HepG2 (cell line): ENCODE data around the gene TUBGCP5. TPM values are rescaled to one million over a fixed set of nuclear protein-coding genes. Genes with fewer than 3 reads are reported as not detected.

Experiments used
- ADNP ChIP-seq: sonication (generic); formaldehyde crosslinking; IDR thresholded peaks from 2 replicates; pipeline ENCODE4 v1.4.0; 2020; ENCODE audit warnings: missing genetic modification reagents
- CEBPG ChIP-seq: IDR thresholded peaks from 2 replicates; pipeline ENCODE4 v1.6.1; 2016
- HNRNPK ChIP-seq: fragments of 200-400 bp; formaldehyde crosslinking; IDR thresholded peaks from 2 replicates; pipeline ENCODE4 v1.6.1; 2018; ENCODE audit warnings: low read length, low read depth, moderate library complexity, mild to moderate bottlenecking; ENCODE audit not compliant: poor library complexity, severe bottlenecking
- KLF11 ChIP-seq: IDR thresholded peaks from 2 replicates; pipeline ENCODE4 v1.6.1; 2016; ENCODE audit warnings: missing compliant biosample characterization
- MLLT10 ChIP-seq: sonication (generic); formaldehyde crosslinking; IDR thresholded peaks from 2 replicates; pipeline ENCODE4 v1.4.0; 2020; ENCODE audit warnings: missing genetic modification reagents
- NR2F2 ChIP-seq: IDR thresholded peaks from 2 replicates; pipeline ENCODE4 v1.6.1; 2012; ENCODE audit warnings: low read depth, inconsistent platforms, borderline replicate concordance
- REPIN1 ChIP-seq: sonication (generic); formaldehyde crosslinking; IDR thresholded peaks from 2 replicates; pipeline ENCODE4 v1.8.0; 2022; ENCODE audit warnings: missing genetic modification reagents, low read depth, mild to moderate bottlenecking, borderline replicate concordance
- RFXANK ChIP-seq: IDR thresholded peaks from 2 replicates; pipeline ENCODE4 v1.6.1; 2016
- RXRB ChIP-seq: IDR thresholded peaks from 2 replicates; pipeline ENCODE4 v1.6.1; 2016; ENCODE audit warnings: borderline replicate concordance, missing genetic modification reagents, missing compliant biosample characterization
- SKI ChIP-seq: fragments of 450-650 bp; IDR thresholded peaks from one replicate; pipeline ENCODE4 v1.6.1; 2018; ENCODE audit warnings: mild to moderate bottlenecking; ENCODE audit not compliant: partially characterized antibody
- TEAD2 ChIP-seq: sonication (generic); formaldehyde crosslinking; IDR thresholded peaks from 2 replicates; pipeline ENCODE4 v1.9.0; 2021; ENCODE audit warnings: missing genetic modification reagents
- TMF1 ChIP-seq: sonication (generic); formaldehyde crosslinking; IDR thresholded peaks from 2 replicates; pipeline ENCODE4 v1.8.1; 2022; ENCODE audit warnings: low read depth, missing genetic modification reagents
- TRAFD1 ChIP-seq: sonication (generic); formaldehyde crosslinking; IDR thresholded peaks from 2 replicates; pipeline ENCODE4 v1.5.1; 2020; ENCODE audit warnings: missing genetic modification reagents, mild to moderate bottlenecking, borderline replicate concordance
- USF2 ChIP-seq, 2 experiments: sonication (generic) in 1 of 2; formaldehyde crosslinking in 1 of 2; IDR thresholded peaks; 2 replicates each; pipeline versions ENCODE4 v1.5.1 to v1.6.1; 2011 to 2020; ENCODE audit warnings: borderline replicate concordance in 1 of 2, low read depth in 1 of 2, low read length in 1 of 2, mild to moderate bottlenecking in 1 of 2, missing genetic modification reagents in 1 of 2, moderate library complexity in 1 of 2
- ZBTB42 ChIP-seq: sonication (generic); formaldehyde crosslinking; IDR thresholded peaks from 2 replicates; pipeline ENCODE4 v1.5.0; 2020; ENCODE audit warnings: mild to moderate bottlenecking, missing genetic modification reagents
- ZFP90 ChIP-seq: sonication (generic); formaldehyde crosslinking; IDR thresholded peaks from 2 replicates; pipeline ENCODE4 v1.8.0; 2022; ENCODE audit warnings: missing genetic modification reagents, mild to moderate bottlenecking, inconsistent platforms, borderline replicate concordance
- ZGPAT ChIP-seq: IDR thresholded peaks from 2 replicates; pipeline ENCODE4 v1.6.1; 2016; ENCODE audit warnings: mild to moderate bottlenecking
- ZNF18 ChIP-seq: sonication (generic); formaldehyde crosslinking; IDR thresholded peaks from 2 replicates; pipeline ENCODE4 v1.8.0; 2022; ENCODE audit warnings: mild to moderate bottlenecking, missing genetic modification reagents; ENCODE audit not compliant: insufficient replicate concordance
- ZNF558 ChIP-seq: sonication (generic); formaldehyde crosslinking; IDR thresholded peaks from 2 replicates; pipeline ENCODE4 v1.9.0; 2022; ENCODE audit warnings: mild to moderate bottlenecking, missing genetic modification reagents, borderline replicate concordance
- ZNF746 ChIP-seq: sonication (generic); formaldehyde crosslinking; IDR thresholded peaks from 2 replicates; pipeline ENCODE4 v1.8.0; 2022; ENCODE audit warnings: mild to moderate bottlenecking, missing genetic modification reagents
- ZNF792 ChIP-seq: IDR thresholded peaks from 2 replicates; pipeline ENCODE4 v1.6.1; 2016
- ZSCAN9 ChIP-seq: IDR thresholded peaks from 2 replicates; pipeline ENCODE4 v1.6.1; 2016; ENCODE audit warnings: borderline replicate concordance
- ZZZ3 ChIP-seq: sonication (generic); formaldehyde crosslinking; IDR thresholded peaks from 2 replicates; pipeline ENCODE4 v1.4.0; 2020; ENCODE audit warnings: missing genetic modification reagents, mild to moderate bottlenecking, borderline replicate concordance
- polyA plus RNA-seq, 8 experiments: library from polyadenylated mRNA; depleted of rRNA in 3 of 8; stranded (reverse) in 7 of 8; unstranded in 1 of 8; fragments of >200 nt; fragmentation: Illumina TruSeq in 4 of 8; extraction: Trizol in 4 of 8; gene quantifications; 2 replicates each; pipeline versions ENCODE4 v1.2.1 to v1.2.3, GENCODE V29; 2011 to 2016; ENCODE audit warnings: low read depth in 4 of 8, missing spikeins in 1 of 8, mixed read lengths in 1 of 8; ENCODE audit not compliant: insufficient read depth in 1 of 8
- total RNA-seq, 5 experiments: library from RNA; depleted of rRNA; stranded (reverse); fragments of >200 nt; fragmentation: Illumina TruSeq; extraction: Trizol; gene quantifications; 2 replicates each; pipeline ENCODE4 v1.2.3, GENCODE V29; 2016; ENCODE audit warnings: low read depth in 1 of 5

Gene TUBGCP5
- total and polyA plus RNA-seq, 2 of the 13 experiments (the other 11 are each of a cell fraction or from before 2014, with no cell fraction given) = 7.2 to 25.0 TPM

- TF ChIP-seq ADNP (CRISPR knock-in tag) (no peak), TEAD2 (CRISPR knock-in tag) (no peak), ZFP90 (CRISPR knock-in tag) (no peak), CEBPG (CRISPR knock-in tag) (peak; percentile 27; the same call in 1 of the 2 replicates), ZNF792 (peak; percentile 91), TMF1 (CRISPR knock-in tag) (no peak), ZSCAN9 (CRISPR knock-in tag) (peak; percentile 70; the same call in 1 of the 2 replicates), SKI (no peak), KLF11 (CRISPR knock-in tag) (0 out of 2 replicates have a peak, but pooled peaks have one; percentile 68), NR2F2 (no peak), USF2 (IDR thresholded peaks at IDR 0.05; ENCODE audit: low read depth, low read length) (no peak), USF2 (CRISPR knock-in tag; IDR thresholded peaks at IDR 0.05; ENCODE audit: borderline replicate concordance) (0 out of 2 replicates have a peak, but pooled peaks have one; percentile 36), ZZZ3 (CRISPR knock-in tag) (peak; percentile 90; the same call in 1 of the 2 replicates), MLLT10 (no peak), ZGPAT (peak; percentile 80), ZBTB42 (CRISPR knock-in tag) (0 out of 2 replicates have a peak, but pooled peaks have one; percentile 55), ZNF746 (CRISPR knock-in tag) (0 out of 2 replicates have a peak, but pooled peaks have one; percentile 16), HNRNPK (peak; percentile 29), ZNF558 (CRISPR knock-in tag) (peak; percentile 82; the same call in 1 of the 2 replicates), REPIN1 (CRISPR knock-in tag) (peak; percentile 45; the same call in 1 of the 2 replicates), TRAFD1 (CRISPR knock-in tag) (no peak), RXRB (CRISPR knock-in tag) (peak; percentile 31; the same call in 1 of the 2 replicates), RFXANK (CRISPR knock-in tag) (no peak), ZNF18 (CRISPR knock-in tag) (peak; percentile 64)
Observed at GRCh38 chr15:23039143-23039916, at the start of gene TUBGCP5 (continued).
